H9 (cell line): ENCODE data around the gene NRP1. TPM values are rescaled to one million over a fixed set of nuclear protein-coding genes. Genes with fewer than 3 reads are reported as not detected.

Experiments
- DNase-seq: peaks from one replicate; pipeline ENCODE4 v3.0.0-alpha.2; 2017
- H2AFZ ChIP-seq: one replicate; pipeline ENCODE4 v1.6.1; 2013; ENCODE audit warnings: mild to moderate bottlenecking, low read length, control low read depth, moderate library complexity
- H2AK5ac ChIP-seq: 2 replicates; pipeline ENCODE4 v1.6.1; 2013; ENCODE audit warnings: low read length, control low read depth, mixed read lengths; ENCODE audit not compliant: insufficient read length
- H2BK120ac ChIP-seq: one replicate; pipeline ENCODE4 v1.6.1; 2013; ENCODE audit warnings: low read depth, mild to moderate bottlenecking, low read length, control low read depth, inconsistent platforms; ENCODE audit not compliant: poor library complexity, severe bottlenecking
- H2BK12ac ChIP-seq: 2 replicates; pipeline ENCODE4 v1.6.1; 2013; ENCODE audit warnings: low read length, control low read depth, mixed read lengths, low read depth; ENCODE audit not compliant: insufficient read length
- H2BK15ac ChIP-seq: 2 replicates; pipeline ENCODE4 v1.6.1; 2013; ENCODE audit warnings: low read depth, low read length, control low read depth
- H2BK20ac ChIP-seq: one replicate; pipeline ENCODE4 v1.6.1; 2013; ENCODE audit warnings: low read depth, mild to moderate bottlenecking, low read length, control low read depth, inconsistent platforms; ENCODE audit not compliant: poor library complexity, severe bottlenecking
- H2BK5ac ChIP-seq: 2 replicates; pipeline ENCODE4 v1.6.1; 2013; ENCODE audit warnings: low read length, control low read depth, mixed read lengths; ENCODE audit not compliant: insufficient read length
- H3K14ac ChIP-seq: 2 replicates; pipeline ENCODE4 v1.6.1; 2013; ENCODE audit warnings: low read length, control low read depth; ENCODE audit not compliant: insufficient read depth
- H3K18ac ChIP-seq: 2 replicates; pipeline ENCODE4 v1.6.1; 2013; ENCODE audit warnings: low read depth, mild to moderate bottlenecking, mixed read lengths, low read length, control low read depth; ENCODE audit not compliant: insufficient read length
- H3K23ac ChIP-seq: 2 replicates; pipeline ENCODE4 v1.6.1; 2013; ENCODE audit warnings: low read length, control low read depth, mixed read lengths, low read depth; ENCODE audit not compliant: insufficient read length
- H3K23me2 ChIP-seq: 2 replicates; pipeline ENCODE4 v1.6.1; 2013; ENCODE audit warnings: low read depth, mild to moderate bottlenecking, mixed read lengths, low read length, control low read depth; ENCODE audit not compliant: insufficient read length, poor library complexity, severe bottlenecking
- H3K27ac ChIP-seq: 2 replicates; pipeline ENCODE4 v1.5.1; 2013; ENCODE audit warnings: low read length, control low read depth, mixed read lengths, low read depth; ENCODE audit not compliant: insufficient read length
- H3K27me3 ChIP-seq: 2 replicates; pipeline ENCODE4 v1.6.1; 2013; ENCODE audit warnings: low read length, control low read depth, inconsistent platforms; ENCODE audit not compliant: insufficient read depth
- H3K4ac ChIP-seq: 2 replicates; pipeline ENCODE4 v1.6.1; 2013; ENCODE audit warnings: low read depth, mild to moderate bottlenecking, control low read depth, inconsistent platforms, low read length, moderate library complexity
- H3K4me1 ChIP-seq: 2 replicates; pipeline ENCODE4 v1.6.1; 2013; ENCODE audit warnings: low read length, control low read depth, inconsistent platforms; ENCODE audit not compliant: insufficient read depth
- H3K4me2 ChIP-seq: 2 replicates; pipeline ENCODE4 v1.6.1; 2013; ENCODE audit warnings: low read length, control low read depth, mixed read lengths; ENCODE audit not compliant: insufficient read length, insufficient read depth
- H3K56ac ChIP-seq: 2 replicates; pipeline ENCODE4 v1.6.1; 2013; ENCODE audit warnings: low read depth, mild to moderate bottlenecking, mixed read lengths, low read length, control low read depth; ENCODE audit not compliant: insufficient read length
- H3K79me1 ChIP-seq: 2 replicates; pipeline ENCODE4 v1.6.1; 2013; ENCODE audit warnings: low read depth, mild to moderate bottlenecking, moderate library complexity, low read length, control low read depth, inconsistent platforms; ENCODE audit not compliant: insufficient read depth, poor library complexity, severe bottlenecking
- H3K79me2 ChIP-seq: 2 replicates; pipeline ENCODE4 v1.6.1; 2013; ENCODE audit warnings: low read length, control low read depth, inconsistent platforms; ENCODE audit not compliant: insufficient read depth
- H3K9ac ChIP-seq: 2 replicates; pipeline ENCODE4 v1.6.1; 2013; ENCODE audit warnings: low read length, control low read depth, mixed read lengths; ENCODE audit not compliant: insufficient read length; ENCODE audit errors: extremely low read depth
- H3K9me3 ChIP-seq: one replicate; pipeline ENCODE4 v1.6.1; 2013; ENCODE audit warnings: low read depth, low read length, inconsistent platforms; ENCODE audit not compliant: control insufficient read depth
- H3T11ph ChIP-seq: one replicate; pipeline ENCODE4 v1.6.1; 2013; ENCODE audit warnings: mild to moderate bottlenecking, low read length, control low read depth, inconsistent platforms
- H4K20me1 ChIP-seq: one replicate; pipeline ENCODE4 v1.6.1; 2013; ENCODE audit not compliant: control insufficient read depth, insufficient read length, insufficient read depth
- H4K5ac ChIP-seq: 2 replicates; pipeline ENCODE4 v1.6.1; 2013; ENCODE audit warnings: low read depth, mild to moderate bottlenecking, mixed read lengths, low read length, control low read depth; ENCODE audit not compliant: insufficient read length
- H4K8ac ChIP-seq: replicated peaks from 2 replicates; pipeline ENCODE4 v1.6.1; 2013; ENCODE audit warnings: low read length, control low read depth, mixed read lengths, low read depth; ENCODE audit not compliant: insufficient read length
- H4K91ac ChIP-seq: 2 replicates; pipeline ENCODE4 v1.6.1; 2013; ENCODE audit warnings: low read depth, mild to moderate bottlenecking, moderate library complexity, mixed read lengths, low read length, control low read depth; ENCODE audit not compliant: insufficient read length
- H3K27ac Mint-ChIP-seq, 3 experiments: 2 replicates in 2 of 3; 3 replicates in 1 of 3; pipeline ENCODE4 v1.8.0; 2020 to 2021; ENCODE audit warnings: mixed read lengths in 3 of 3, mild to moderate bottlenecking in 1 of 3, moderate library complexity in 1 of 3
- H3K27me3 Mint-ChIP-seq: 2 replicates; pipeline ENCODE4 v1.8.0; 2021; ENCODE audit warnings: low read depth, mild to moderate bottlenecking, moderate library complexity, mixed read lengths
- H3K36me3 Mint-ChIP-seq, 3 experiments: 2 replicates in 2 of 3; 3 replicates in 1 of 3; pipeline ENCODE4 v1.8.0; 2020 to 2021; ENCODE audit warnings: low read depth in 3 of 3, mixed read lengths in 3 of 3; ENCODE audit not compliant: insufficient read depth in 1 of 3
- H3K4me1 Mint-ChIP-seq, 2 experiments: 2 replicates each; pipeline ENCODE4 v1.8.0; 2020; ENCODE audit warnings: mixed read lengths in 2 of 2
- H3K4me3 Mint-ChIP-seq, 2 experiments: 2 replicates in 1 of 2; 3 replicates in 1 of 2; pipeline ENCODE4 v1.8.0; 2020 to 2021; ENCODE audit warnings: mild to moderate bottlenecking in 2 of 2, mixed read lengths in 2 of 2, moderate library complexity in 1 of 2
- H3K9me3 Mint-ChIP-seq, 2 experiments: 2 replicates in 1 of 2; 3 replicates in 1 of 2; pipeline ENCODE4 v1.8.0; 2020; ENCODE audit warnings: mild to moderate bottlenecking in 2 of 2, mixed read lengths in 2 of 2, moderate library complexity in 1 of 2
- CTCF ChIP-seq: fragments of 200-600 bp; sonication (generic); conservative IDR thresholded peaks from 3 replicates; pipeline ENCODE4 v1.8.0; 2021; ENCODE audit warnings: antibody characterized with exemption, mild to moderate bottlenecking
- WGBS: extraction: QIAGEN DNeasy Blood & Tissue Kit; methylation state at CpG from one replicate; pipeline ENCODE4 v1.1.7; 2013; ENCODE audit warnings: missing lambda C conversion rate, low lambda C conversion rate, mixed read lengths; ENCODE audit not compliant: insufficient read length; ENCODE audit errors: extremely low coverage; 5-methylcytosine and 5-hydroxymethylcytosine counted together
- total RNA-seq: library from RNA; stranded (reverse); gene quantifications from 2 replicates; pipeline ENCODE4 v1.2.1, GENCODE V29; 2021

The NRP1 gene
- total RNA-seq, 1 experiment from 2014 or later = 4.6 TPM

- H3K9me3 Mint-ChIP-seq = no peaks in the 10 kb centered on the region
- H3K27ac Mint-ChIP-seq = no peak overlapping the region
These were observed 82.1 kb downstream of the NRP1 start for GRCh38 chr10:33252324-33252723.

More at GRCh38 chr10:33252324-33252723, 82.1 kb downstream of the NRP1 start:
- no peak overlapping the region for H3K4me2 ChIP-seq
- no peaks in the 10 kb centered on the region for H3K79me1 ChIP-seq
- no peak for TF ChIP-seq CTCF
- no peaks in the 10 kb centered on the region for H3K4me1 ChIP-seq
- no peak overlapping the region for H2AFZ ChIP-seq
- no peak overlapping the region for H3T11ph ChIP-seq
- no peaks in the 10 kb centered on the region for H3K27me3 ChIP-seq
- no peaks in the 10 kb centered on the region for H3K9me3 ChIP-seq
- H3K79me2 ChIP-seq = no peaks in the 10 kb centered on the region
- no peaks in the 10 kb centered on the region for H3K23me2 ChIP-seq
- H2AK5ac ChIP-seq = no peak overlapping the region
- no peak overlapping the region for H2BK5ac ChIP-seq
- H3K27ac ChIP-seq = no peak overlapping the region
- no peak overlapping the region for H2BK12ac ChIP-seq
- no peak overlapping the region for H3K18ac ChIP-seq
- Mint-ChIP-seq H3K4me3 (no peak overlapping the region), H3K27me3 (no peaks in the 10 kb centered on the region; the same call in 1 of the 2 replicates), H3K36me3 (no peaks in the 10 kb centered on the region; a peak in 1 of 7 replicates), H3K4me1 (peaks cover 3 to 5% of the 10 kb centered on the region in 2 experiments; a peak in 2 of 4 replicates)
- no peak overlapping the region for H2BK15ac ChIP-seq
- H3K4ac ChIP-seq = no peak overlapping the region
- no peak overlapping the region for H3K23ac ChIP-seq
- no peaks in the 10 kb centered on the region for H4K20me1 ChIP-seq
- no peak overlapping the region for H3K56ac ChIP-seq
- no peak for DNase-seq
- no peak overlapping the region for H4K8ac ChIP-seq
- no peak overlapping the region for H3K14ac ChIP-seq
- no peak overlapping the region for H4K91ac ChIP-seq
- no CpG with 5 or more reads among the region's 12 CpGs for WGBS
- no peak overlapping the region for H2BK20ac ChIP-seq
- H2BK120ac ChIP-seq = no peak overlapping the region
- no peak overlapping the region for H4K5ac ChIP-seq
- no peak overlapping the region for H3K9ac ChIP-seq
